H1 (cell line): ENCODE results near the gene CDKN1A. TPM values are rescaled to one million over a fixed set of nuclear protein-coding genes. Genes with fewer than 3 reads are reported as not detected.

Experiments
- CTCF ChIA-PET: fragments of 300-600 bp; sonication (Branson Sonifier 250); formaldehyde crosslinking; loops from one replicate; lab custom pipeline; 2021; ENCODE audit not compliant: partially characterized antibody; lab: Charles Lee
- POLR2A ChIA-PET: fragments of 300-600 bp; sonication (Branson Sonifier 250); formaldehyde crosslinking; loops from one replicate; lab custom pipeline; 2021; ENCODE audit warnings: inconsistent platforms; ENCODE audit not compliant: partially characterized antibody; lab: Charles Lee
- DNase-seq, 2 experiments: peaks; one replicate each; pipeline versions ENCODE4 v3.0.0 to v3.0.0-alpha.2; 2010 to 2022; ENCODE audit warnings: low spot score in 2 of 2, low read depth in 1 of 2, mixed read lengths in 1 of 2
- FAIRE-seq: peaks from 2 replicates; lab custom pipeline; 2011; peaks lifted over from hg19 to GRCh38; lab: Jason Lieb, UNC
- H2AFZ ChIP-seq: 2 replicates; pipeline ENCODE4 v1.8.1; 2012; ENCODE audit warnings: low read length, inconsistent platforms
- H2AK5ac ChIP-seq: 2 replicates; pipeline ENCODE4 v1.6.1; 2013; ENCODE audit warnings: low read depth, low read length
- H2BK120ac ChIP-seq: replicated peaks from 2 replicates; pipeline ENCODE3; 2013; ENCODE audit warnings: low read depth, low read length, inconsistent platforms
- H2BK12ac ChIP-seq: 2 replicates; pipeline ENCODE4 v1.6.1; 2013; ENCODE audit warnings: low read depth, low read length
- H2BK15ac ChIP-seq: 2 replicates; pipeline ENCODE4 v1.6.1; 2013; ENCODE audit warnings: low read length
- H2BK20ac ChIP-seq: 2 replicates; pipeline ENCODE4 v1.6.1; 2013; ENCODE audit warnings: low read length
- H2BK5ac ChIP-seq: 2 replicates; pipeline ENCODE4 v1.6.1; 2013; ENCODE audit warnings: low read depth, low read length
- H3K14ac ChIP-seq: 2 replicates; pipeline ENCODE4 v1.6.1; 2013; ENCODE audit warnings: inconsistent platforms; ENCODE audit not compliant: insufficient read length
- H3K18ac ChIP-seq: 2 replicates; pipeline ENCODE4 v1.6.1; 2013; ENCODE audit warnings: low read length; ENCODE audit errors: extremely low read depth
- H3K23ac ChIP-seq: 2 replicates; pipeline ENCODE4 v1.6.1; 2013; ENCODE audit warnings: inconsistent platforms; ENCODE audit not compliant: insufficient read length
- H3K23me2 ChIP-seq: 2 replicates; pipeline ENCODE4 v1.6.1; 2013; ENCODE audit warnings: low read depth, low read length
- H3K27ac ChIP-seq: 2 replicates; pipeline ENCODE4 v1.6.1; 2011; ENCODE audit warnings: low read depth, low read length, inconsistent platforms
- H3K27me3 ChIP-seq, 4 experiments: replicated peaks in 1 of 4; 1 replicate in 1 of 4; 2 replicates in 3 of 4; pipeline versions ENCODE4 v1.6.1 to v1.8.1; 2011 to 2013; ENCODE audit warnings: low read length in 3 of 4, mild to moderate bottlenecking in 3 of 4, inconsistent platforms in 2 of 4, mixed read lengths in 2 of 4, moderate library complexity in 1 of 4; ENCODE audit not compliant: control insufficient read depth in 3 of 4, insufficient read depth in 3 of 4; ENCODE audit errors: extremely low read depth in 1 of 4
- H3K36me3 ChIP-seq, 4 experiments: 2 replicates each; pipeline versions ENCODE4 v1.6.1 to v1.8.1; 2011 to 2013; ENCODE audit warnings: mild to moderate bottlenecking in 4 of 4, low read length in 3 of 4, moderate library complexity in 2 of 4, control low read depth in 1 of 4, inconsistent platforms in 1 of 4; ENCODE audit not compliant: insufficient read depth in 4 of 4, control insufficient read depth in 2 of 4
- H3K4ac ChIP-seq: replicated peaks from 2 replicates; pipeline ENCODE3; 2013; ENCODE audit warnings: low read length, low read depth, mixed read lengths, inconsistent platforms; ENCODE audit not compliant: insufficient read length
- H3K4me1 ChIP-seq, 4 experiments: replicated peaks in 1 of 4; 1 replicate in 1 of 4; 2 replicates in 3 of 4; pipeline versions ENCODE4 v1.6.1 to v1.8.1; 2011 to 2013; ENCODE audit warnings: low read length in 3 of 4, inconsistent platforms in 2 of 4, mixed read lengths in 1 of 4; ENCODE audit not compliant: insufficient read depth in 4 of 4, control insufficient read depth in 3 of 4
- H3K4me2 ChIP-seq, 2 experiments: 2 replicates each; pipeline versions ENCODE4 v1.6.1 to v1.8.1; 2011 to 2013; ENCODE audit warnings: low read depth in 2 of 2, low read length in 2 of 2, control low read depth in 1 of 2, inconsistent platforms in 1 of 2, mild to moderate bottlenecking in 1 of 2; ENCODE audit not compliant: insufficient read depth in 1 of 2
- H3K4me3 ChIP-seq, 4 experiments: fragments of 200-600, 300-600 bp in 1 of 4; sonication (generic), shearing (Covaris generic), sonication (Bioruptor Twin) in 1 of 4; 2 replicates each; pipeline versions ENCODE4 v1.5.1 to v1.8.1; 2011 to 2016; ENCODE audit warnings: low read length in 4 of 4, low read depth in 3 of 4, control low read depth in 2 of 4, inconsistent platforms in 2 of 4, mild to moderate bottlenecking in 2 of 4, mixed read lengths in 1 of 4, moderate library complexity in 1 of 4; ENCODE audit not compliant: insufficient read depth in 2 of 4; ENCODE audit errors: extremely low read depth in 1 of 4
- H3K56ac ChIP-seq: replicated peaks from 2 replicates; pipeline ENCODE3; 2013; ENCODE audit warnings: low read depth, mild to moderate bottlenecking, mixed read lengths, low read length, inconsistent platforms; ENCODE audit not compliant: insufficient read length
- H3K79me1 ChIP-seq: 2 replicates; pipeline ENCODE4 v1.6.1; 2013; ENCODE audit warnings: low read depth, low read length, control low read depth
- H3K79me2 ChIP-seq, 2 experiments: 2 replicates each; pipeline versions ENCODE4 v1.6.1 to v1.8.1; 2012 to 2013; ENCODE audit warnings: low read length in 2 of 2, mild to moderate bottlenecking in 2 of 2, inconsistent platforms in 1 of 2; ENCODE audit not compliant: insufficient read depth in 2 of 2, control insufficient read depth in 1 of 2
- H3K9ac ChIP-seq, 4 experiments: replicated peaks in 1 of 4; 1 replicate in 1 of 4; 2 replicates in 3 of 4; pipeline versions ENCODE4 v1.6.1 to v1.8.1; 2011 to 2013; ENCODE audit warnings: low read depth in 3 of 4, low read length in 3 of 4, control low read depth in 2 of 4, mild to moderate bottlenecking in 2 of 4, moderate library complexity in 2 of 4, inconsistent platforms in 1 of 4; ENCODE audit errors: extremely low read depth in 1 of 4
- H3K9me3 ChIP-seq, 2 experiments: 2 replicates each; pipeline versions ENCODE4 v1.6.1 to v1.8.1; 2012 to 2013; ENCODE audit warnings: mild to moderate bottlenecking in 2 of 2, moderate library complexity in 2 of 2, control low read depth in 1 of 2, inconsistent platforms in 1 of 2, low read depth in 1 of 2, low read length in 1 of 2, mixed read lengths in 1 of 2; ENCODE audit not compliant: insufficient read depth in 2 of 2
- H4K20me1 ChIP-seq, 2 experiments: replicated peaks in 1 of 2; 2 replicates each; pipeline versions ENCODE3 to v1.8.1; 2011 to 2013; ENCODE audit warnings: inconsistent platforms in 2 of 2, low read length in 2 of 2, mild to moderate bottlenecking in 1 of 2; ENCODE audit not compliant: insufficient read depth in 2 of 2, control insufficient read depth in 1 of 2
- H4K5ac ChIP-seq: 2 replicates; pipeline ENCODE4 v1.6.1; 2013; ENCODE audit warnings: low read length, low read depth, mixed read lengths, inconsistent platforms; ENCODE audit not compliant: insufficient read length
- H4K8ac ChIP-seq: 2 replicates; pipeline ENCODE4 v1.8.0; 2013; ENCODE audit warnings: mild to moderate bottlenecking, moderate library complexity, low read length, inconsistent platforms; ENCODE audit not compliant: insufficient read depth; ENCODE audit errors: extremely low read depth
- H4K91ac ChIP-seq: replicated peaks from 2 replicates; pipeline ENCODE3; 2013; ENCODE audit warnings: low read length, mixed read lengths, inconsistent platforms; ENCODE audit not compliant: insufficient read length
- CREB1 ChIP-seq: IDR thresholded peaks from 2 replicates; pipeline ENCODE4 v1.6.1; 2012; ENCODE audit warnings: inconsistent platforms
- CTCF ChIP-seq, 3 experiments: IDR thresholded peaks; 1 replicate in 2 of 3; 2 replicates in 1 of 3; pipeline versions ENCODE4 v1.5.1 to v1.6.1; 2011; ENCODE audit warnings: low read length in 3 of 3, mild to moderate bottlenecking in 3 of 3, inconsistent platforms in 2 of 3, low read depth in 1 of 3, moderate library complexity in 1 of 3; ENCODE audit not compliant: insufficient read depth in 1 of 3; ENCODE audit errors: control extremely low read depth in 1 of 3
- EGR1 ChIP-seq: IDR thresholded peaks from 2 replicates; pipeline ENCODE4 v1.6.1; 2011; ENCODE audit warnings: low read depth, low read length, borderline replicate concordance
- JUN ChIP-seq: IDR thresholded peaks from 2 replicates; pipeline ENCODE4 v1.6.1; 2011; ENCODE audit warnings: low read depth, mild to moderate bottlenecking, improper control_type of control experiment, low read length
- KDM1A ChIP-seq: fragments of 200-600, 300-600 bp; sonication (generic); IDR thresholded peaks from 2 replicates; pipeline ENCODE4 v1.7.1; 2016; ENCODE audit warnings: mild to moderate bottlenecking, low read length, borderline replicate concordance
- MAX ChIP-seq: IDR thresholded peaks from 2 replicates; pipeline ENCODE4 v1.6.1; 2012; ENCODE audit warnings: inconsistent platforms
- NANOG ChIP-seq: IDR thresholded peaks from 2 replicates; pipeline ENCODE4 v1.6.1; 2011; ENCODE audit warnings: low read length, low read depth, mild to moderate bottlenecking, inconsistent platforms; ENCODE audit not compliant: insufficient read depth, poor library complexity, severe bottlenecking
- POLR2AphosphoS5 ChIP-seq: IDR thresholded peaks from 2 replicates; pipeline ENCODE4 v1.6.1; 2011; ENCODE audit warnings: low read depth, low read length
- RAD21 ChIP-seq, 2 experiments: IDR thresholded peaks in 1 of 2; conservative IDR thresholded peaks in 1 of 2; 2 replicates each; pipeline ENCODE4 v1.6.1; 2011; ENCODE audit warnings: low read depth in 2 of 2, low read length in 2 of 2, improper control_type of control experiment in 1 of 2, inconsistent platforms in 1 of 2, mild to moderate bottlenecking in 1 of 2, moderate library complexity in 1 of 2
- RBBP5 ChIP-seq: IDR thresholded peaks from 2 replicates; pipeline ENCODE4 v1.7.1; 2012; ENCODE audit warnings: low read depth, mild to moderate bottlenecking, inconsistent platforms, low read length, moderate library complexity, borderline replicate concordance
- SRF ChIP-seq: IDR thresholded peaks from 2 replicates; pipeline ENCODE4 v1.6.1; 2011; ENCODE audit warnings: mild to moderate bottlenecking, low read depth, low read length, moderate library complexity
- WGBS, 2 experiments: shearing (Covaris generic) in 1 of 2; methylation state at CpG; one replicate each; pipeline versions ENCODE4 v1.1.6 to v1.1.7; 2013 to 2015; ENCODE audit warnings: low lambda C conversion rate in 2 of 2, mixed read lengths in 2 of 2, inconsistent platforms in 1 of 2, low coverage in 1 of 2, missing lambda C conversion rate in 1 of 2; ENCODE audit not compliant: insufficient replicate concordance in 2 of 2, insufficient coverage in 1 of 2, insufficient read length in 1 of 2; ENCODE audit errors: extremely low coverage in 1 of 2, missing lambda C conversion rate in 1 of 2; 5-methylcytosine and 5-hydroxymethylcytosine counted together
- polyA plus RNA-seq, 7 experiments: library from polyadenylated mRNA; depleted of rRNA in 3 of 7; stranded (reverse) in 5 of 7; unstranded in 2 of 7; fragments of >200 nt in 5 of 7; fragments of 200-250 nt in 2 of 7; gene quantifications; 1 replicate in 5 of 7; 2 replicates in 1 of 7; 4 replicates in 1 of 7; pipeline versions ENCODE4 v1.2.1 to v1.2.3, GENCODE V29; 2011 to 2013; ENCODE audit warnings: missing spikeins in 2 of 7, mixed read lengths in 2 of 7
- total RNA-seq: library from RNA; stranded (reverse); fragmentation: NEBNext Ultra II Directional; extraction: Animal tissue kit (Norgen Biotek cat#: 25700); gene quantifications from 2 replicates; pipeline ENCODE4 v1.2.1, GENCODE V29; 2021

The CDKN1A gene
- total and polyA plus RNA-seq, 2 of the 8 experiments (the other 6 are each of a cell fraction or from before 2014, with no cell fraction given): 15.2 to 36.0 TPM

- Histone ChIP-seq H3K79me2 (0 out of 4 replicates have a peak, but pooled peaks cover 0 to 2% of the 10 kb centered on the region in 2 experiments), H3K36me3 (peaks cover 4 to 30% (median 18%) of the 10 kb centered on the region in 4 experiments; a peak in 7 of 8 replicates), H3K4me2 (no peak overlapping the region), H3K27me3 (no peaks in the 10 kb centered on the region), H2AK5ac (no peak overlapping the region), H2AFZ (no peak overlapping the region), H4K8ac (no peak overlapping the region), H3K14ac (no peak overlapping the region), H2BK15ac (no peak overlapping the region), H2BK12ac (no peak overlapping the region), H3K79me1 (no peaks in the 10 kb centered on the region), H2BK20ac (no peak overlapping the region), H2BK5ac (no peak overlapping the region), H4K20me1 (peaks cover 0 to 7% of the 10 kb centered on the region in 2 experiments), H3K56ac (no peak overlapping the region), H2BK120ac (no peak overlapping the region), H3K18ac (no peak overlapping the region), H3K27ac (no peak overlapping the region), H3K4ac (no peak overlapping the region), H3K4me1 (no peaks in the 10 kb centered on the region), H3K9ac (no peak overlapping the region), H3K9me3 (no peaks in the 10 kb centered on the region), H3K4me3 (no peak overlapping the region), H4K5ac (no peak overlapping the region), H3K23me2 (no peaks in the 10 kb centered on the region), H4K91ac (no peak overlapping the region), H3K23ac (no peak overlapping the region)
- CTCF ChIA-PET: interaction anchor here (0.8 to 1.0 kb wide), 2 partner anchors 11 to 45 kb away, joined by 3 read pairs; no protein-coding TSS in a partner anchor
- no peak for FAIRE-seq
- POLR2A ChIA-PET: no interaction called here
- DNase-seq: no peak
- 88% methylated on average over 5 of the region's 5 CpGs; no CpG with 5 or more reads in 1 of the 2 experiments for WGBS, 2 experiments
- no peak for TF ChIP-seq KDM1A
- TF ChIP-seq JUN: no peak
- no peak for TF ChIP-seq RAD21 (IDR thresholded peaks at IDR 0.05 in 1 of 2, conservative IDR thresholded peaks at IDR 0.05 in 1 of 2; ENCODE audit: low read depth in 2 of 2, low read length in 2 of 2)
- no peak for TF ChIP-seq RBBP5
- TF ChIP-seq MAX: no peak
- TF ChIP-seq CTCF (IDR thresholded peaks at IDR 0.05; ENCODE audit: control extremely low read depth in 1 of 3, insufficient read depth in 1 of 3, low read depth in 1 of 3, low read length in 3 of 3): no peak
- TF ChIP-seq NANOG: no peak
- TF ChIP-seq EGR1: no peak
- TF ChIP-seq CREB1: no peak
- TF ChIP-seq SRF: no peak
- TF ChIP-seq POLR2AphosphoS5: no peak
These were observed 10.2 kb downstream of the CDKN1A start for GRCh38 chr6:36688739-36689075.
